Adipocyte (in vitro differentiated cells): Measurements from ENCODE around the gene PCDHGB2.

Experiments
- DNase-seq: peaks from one replicate; pipeline ENCODE4 v3.0.0-alpha.2; 2015; ENCODE audit warnings: low read depth
- H3K27me3 ChIP-seq: replicated peaks from 2 replicates; pipeline ENCODE4 v1.7.0; 2013; ENCODE audit warnings: mild to moderate bottlenecking, low read length, moderate library complexity; ENCODE audit not compliant: control insufficient read depth, insufficient read depth
- H3K36me3 ChIP-seq: 2 replicates; pipeline ENCODE4 v1.7.0; 2013; ENCODE audit warnings: low read length, mild to moderate bottlenecking, moderate library complexity; ENCODE audit not compliant: control insufficient read depth, insufficient read depth, severe bottlenecking
- H3K4me1 ChIP-seq: 2 replicates; pipeline ENCODE4 v1.7.0; 2013; ENCODE audit warnings: mild to moderate bottlenecking, low read length, moderate library complexity; ENCODE audit not compliant: control insufficient read depth, insufficient read depth
- H3K4me3 ChIP-seq: 2 replicates; pipeline ENCODE4 v1.7.0; 2013; ENCODE audit warnings: mild to moderate bottlenecking, low read length, moderate library complexity
- H3K9ac ChIP-seq: 2 replicates; pipeline ENCODE4 v1.7.0; 2013; ENCODE audit warnings: mild to moderate bottlenecking, low read length, moderate library complexity
- H3K9me3 ChIP-seq: 2 replicates; pipeline ENCODE4 v1.7.0; 2013; ENCODE audit warnings: mild to moderate bottlenecking, low read length, moderate library complexity; ENCODE audit not compliant: control insufficient read depth

The PCDHGB2 gene

GRCh38 chr5:141354900-141355469 is 4.8 kb upstream of the PCDHGB2 start, which contains the start of gene PCDHGA4:
TSS of gene PCDHGA4 (plus strand) at chr5:141355021. CDS start at chr5:141355108, 87 bp downstream.
- peak; percentile 20 for DNase-seq
- peak within 1 kb of the TSS; percentile 79 for H3K4me3 ChIP-seq
- H3K9me3 ChIP-seq = peaks cover 63% of the 10 kb centered on the region
- no peaks in the 10 kb centered on the region for H3K4me1 ChIP-seq
- H3K9ac ChIP-seq = peak within 1 kb of the TSS; percentile 80
- no peaks in the 10 kb centered on the region for H3K36me3 ChIP-seq
- peaks cover 4% of the 10 kb centered on the region for H3K27me3 ChIP-seq

- Histone ChIP-seq H3K27me3 (peaks cover 4% of the 10 kb centered on the region), H3K4me3 (peak overlapping the region; percentile 79), H3K9ac (no peak overlapping the region), H3K9me3 (peaks cover 63% of the 10 kb centered on the region), H3K36me3 (no peaks in the 10 kb centered on the region), H3K4me1 (no peaks in the 10 kb centered on the region)
- DNase-seq = no peak
Observed at GRCh38 chr5:141355641-141356040, 4.2 kb upstream of the PCDHGB2 start.

- Histone ChIP-seq H3K9ac (no peak overlapping the region), H3K4me1 (no peaks in the 10 kb centered on the region), H3K36me3 (no peaks in the 10 kb centered on the region), H3K4me3 (peak overlapping the region; percentile 79), H3K9me3 (peaks cover 63% of the 10 kb centered on the region), H3K27me3 (peaks cover 4% of the 10 kb centered on the region)
- no peak for DNase-seq
Observed at GRCh38 chr5:141356133-141356532, 3.7 kb upstream of the PCDHGB2 start.

GRCh38 chr5:141356950-141357349 is 2.8 kb upstream of the PCDHGB2 start:
- H3K36me3 ChIP-seq = no peaks in the 10 kb centered on the region
- peaks cover 66% of the 10 kb centered on the region for H3K9me3 ChIP-seq
- H3K4me3 ChIP-seq = peak overlapping the region; percentile 58
- no peak overlapping the region for H3K9ac ChIP-seq
- H3K4me1 ChIP-seq = no peaks in the 10 kb centered on the region
- peaks cover 4% of the 10 kb centered on the region for H3K27me3 ChIP-seq
- DNase-seq = no peak

GRCh38 chr5:141360685-141361084 is 891 bp downstream of the PCDHGB2 start:
- no peak overlapping the region for H3K9ac ChIP-seq
- H3K36me3 ChIP-seq = no peaks in the 10 kb centered on the region
- H3K27me3 ChIP-seq = peaks cover 8% of the 10 kb centered on the region
- H3K4me3 ChIP-seq = peak overlapping the region; percentile 78
- no peak for DNase-seq
- H3K4me1 ChIP-seq = no peaks in the 10 kb centered on the region
- H3K9me3 ChIP-seq = peaks cover 92% of the 10 kb centered on the region

GRCh38 chr5:141362719-141363118 is 2.9 kb downstream of the PCDHGB2 start:
- Histone ChIP-seq H3K9ac (no peak overlapping the region), H3K36me3 (no peaks in the 10 kb centered on the region), H3K4me1 (no peaks in the 10 kb centered on the region), H3K9me3 (peaks cover 87% of the 10 kb centered on the region), H3K4me3 (no peak overlapping the region), H3K27me3 (peaks cover 16% of the 10 kb centered on the region)
- DNase-seq = no peak

- Histone ChIP-seq H3K9ac (no peak within 1 kb of the TSS), H3K4me1 (no peaks in the 10 kb centered on the region), H3K36me3 (no peaks in the 10 kb centered on the region), H3K4me3 (peak within 1 kb of the TSS; percentile 68), H3K27me3 (peaks cover 16% of the 10 kb centered on the region), H3K9me3 (peaks cover 76% of the 10 kb centered on the region)
- peak; percentile 5 for DNase-seq
Observed at GRCh38 chr5:141363952-141364660, 4.3 kb downstream of the PCDHGB2 start, which contains the start of gene PCDHGA5. TSS of gene PCDHGA5 (plus strand) at chr5:141364162. CDS start at chr5:141364331, 169 bp downstream.

GRCh38 chr5:141366016-141366896 is 6.5 kb downstream of the PCDHGB2 start:
- H3K4me1 ChIP-seq = peaks cover 4% of the 10 kb centered on the region
- no peak for DNase-seq
- peaks cover 22% of the 10 kb centered on the region for H3K27me3 ChIP-seq
- no peak overlapping the region for H3K9ac ChIP-seq
- no peak overlapping the region for H3K4me3 ChIP-seq
- H3K9me3 ChIP-seq = peaks cover 70% of the 10 kb centered on the region
- no peaks in the 10 kb centered on the region for H3K36me3 ChIP-seq

GRCh38 chr5:141369994-141370848 is 10.4 kb downstream of the PCDHGB2 start, which contains the start of gene PCDHGB3:
TSS of gene PCDHGB3 (plus strand) at chr5:141370242. CDS start at chr5:141370395, 153 bp downstream.
- H3K27me3 ChIP-seq = peaks cover 21% of the 10 kb centered on the region
- DNase-seq = peak; percentile 19
- H3K9me3 ChIP-seq = peaks cover 69% of the 10 kb centered on the region
- H3K36me3 ChIP-seq = no peaks in the 10 kb centered on the region
- H3K4me1 ChIP-seq = peaks cover 4% of the 10 kb centered on the region
- peak within 1 kb of the TSS; percentile 80 for H3K4me3 ChIP-seq
- peak within 1 kb of the TSS; percentile 73 for H3K9ac ChIP-seq

- Histone ChIP-seq H3K9ac (no peak overlapping the region), H3K27me3 (peaks cover 11% of the 10 kb centered on the region), H3K9me3 (peaks cover 61% of the 10 kb centered on the region), H3K4me3 (peak overlapping the region; percentile 16), H3K4me1 (peaks cover 4% of the 10 kb centered on the region), H3K36me3 (no peaks in the 10 kb centered on the region)
- no peak for DNase-seq
Observed at GRCh38 chr5:141371572-141372475, 12.0 kb downstream of the PCDHGB2 start.
